Measurements from ENCODE around the gene SLC22A4.
A peak's percentile ranks its signal among the peaks of the same experiment; 100 is the strongest.

SLC22A4 gene

DNA sequence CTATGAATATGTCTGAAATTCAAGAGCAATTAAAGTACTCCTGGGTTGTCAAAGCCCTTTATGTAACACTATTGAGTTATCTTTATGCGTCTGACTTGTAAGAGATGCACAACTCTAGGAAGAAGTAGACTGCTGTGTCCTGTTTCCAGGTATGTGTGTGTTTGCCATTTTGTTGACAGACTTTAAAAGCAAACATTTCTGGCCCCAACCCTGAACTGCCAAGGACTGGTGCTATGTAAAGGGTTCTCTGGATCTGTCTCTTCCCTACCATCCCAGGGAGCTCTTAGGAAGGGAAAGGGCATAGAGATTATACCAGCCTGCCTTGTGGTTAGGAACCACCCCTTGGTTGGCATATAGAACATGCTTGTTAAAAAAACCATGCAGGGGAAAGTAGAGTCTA lies 87.4 kb downstream of the SLC22A4 start:
- 100% methylated on average over 1 of the region's 1 CpG for WGBS (ENCODE audit: insufficient coverage)
- ChIA-PET POLR2A (no interaction called here), CTCF (interaction anchor here (1.5 to 16.7 kb wide), 3 partner anchors 10 to 144 kb away, joined by 6 to 375 read pairs (median 7); no protein-coding TSS in a partner anchor)
- Histone ChIP-seq H3K4me1 (ENCODE audit: control extremely low read depth in 1 of 4, control insufficient read depth in 4 of 4, insufficient read depth in 4 of 4, low read length in 3 of 4) (peaks cover 0 to 28% (median 15%) of the 10 kb centered on the region in 4 experiments), H3K4me3 (ENCODE audit: control insufficient read depth in 1 of 7, extremely low read depth in 1 of 7, insufficient read depth in 4 of 7, low read depth in 2 of 7, low read length in 6 of 7) (no peak overlapping the region), H3K36me3 (ENCODE audit: control insufficient read depth in 4 of 4, insufficient read depth in 4 of 4, low read length in 3 of 4) (peaks cover 0 to 15% (median 0%) of the 10 kb centered on the region in 4 experiments), H3K27ac (ENCODE audit: insufficient read depth in 1 of 2, low read depth in 1 of 2, low read length in 2 of 2, poor library complexity in 1 of 2, severe bottlenecking in 2 of 2) (no peak overlapping the region), H3K9me3 (ENCODE audit: control extremely low read depth in 1 of 5, control insufficient read depth in 4 of 5, insufficient read depth in 2 of 5, low read depth in 1 of 5, low read length in 4 of 5) (no peaks in the 10 kb centered on the region), H3K27me3 (replicated peaks in 2 of 5; ENCODE audit: control insufficient read depth in 4 of 5, insufficient read depth in 5 of 5, low read length in 4 of 5) (no peaks in the 10 kb centered on the region)
- no peak for DNase-seq

DNA sequence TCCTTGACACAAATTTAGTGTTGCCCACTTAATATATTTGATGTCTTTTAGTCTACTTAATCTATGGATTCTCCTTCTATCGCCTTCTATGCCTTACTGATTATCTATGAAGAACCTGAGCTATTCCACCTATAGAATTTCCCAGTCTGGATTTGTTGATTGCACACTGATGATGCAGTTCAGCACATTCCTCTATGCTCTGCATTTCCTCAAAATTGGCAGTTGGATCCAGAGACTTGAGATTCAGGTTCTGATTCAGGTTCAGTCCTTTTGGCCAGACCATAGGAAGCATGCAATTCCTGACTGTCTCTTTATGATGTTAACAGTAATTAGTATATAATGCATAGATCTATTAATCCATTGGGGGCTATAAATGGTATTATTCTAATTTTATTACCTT lies 89.1 kb downstream of the SLC22A4 start:
- ChIA-PET POLR2A (no interaction called here), CTCF (interaction anchor here (2.6 to 16.7 kb wide), 3 partner anchors 11 to 116 kb away, joined by 11 to 375 read pairs (median 15); no protein-coding TSS in a partner anchor)
- Histone ChIP-seq H3K36me3 (ENCODE audit: control insufficient read depth in 4 of 4, insufficient read depth in 4 of 4, low read length in 3 of 4) (peaks cover 0 to 15% (median 0%) of the 10 kb centered on the region in 4 experiments), H3K9me3 (ENCODE audit: control extremely low read depth in 1 of 5, control insufficient read depth in 4 of 5, insufficient read depth in 2 of 5, low read depth in 1 of 5, low read length in 4 of 5) (no peaks in the 10 kb centered on the region), H3K27me3 (replicated peaks in 2 of 5; ENCODE audit: control insufficient read depth in 4 of 5, insufficient read depth in 5 of 5, low read length in 4 of 5) (no peaks in the 10 kb centered on the region), H3K27ac (ENCODE audit: insufficient read depth in 1 of 2, low read depth in 1 of 2, low read length in 2 of 2, poor library complexity in 1 of 2, severe bottlenecking in 2 of 2) (no peak overlapping the region), H3K4me1 (ENCODE audit: control extremely low read depth in 1 of 4, control insufficient read depth in 4 of 4, insufficient read depth in 4 of 4, low read length in 3 of 4) (peaks cover 0 to 44% (median 29%) of the 10 kb centered on the region in 4 experiments), H3K4me3 (ENCODE audit: control insufficient read depth in 1 of 7, extremely low read depth in 1 of 7, insufficient read depth in 4 of 7, low read depth in 2 of 7, low read length in 6 of 7) (no peak overlapping the region)
- WGBS (ENCODE audit: insufficient coverage): 100% methylated on average over 1 of the region's 1 CpG
- no peak for DNase-seq

DNA sequence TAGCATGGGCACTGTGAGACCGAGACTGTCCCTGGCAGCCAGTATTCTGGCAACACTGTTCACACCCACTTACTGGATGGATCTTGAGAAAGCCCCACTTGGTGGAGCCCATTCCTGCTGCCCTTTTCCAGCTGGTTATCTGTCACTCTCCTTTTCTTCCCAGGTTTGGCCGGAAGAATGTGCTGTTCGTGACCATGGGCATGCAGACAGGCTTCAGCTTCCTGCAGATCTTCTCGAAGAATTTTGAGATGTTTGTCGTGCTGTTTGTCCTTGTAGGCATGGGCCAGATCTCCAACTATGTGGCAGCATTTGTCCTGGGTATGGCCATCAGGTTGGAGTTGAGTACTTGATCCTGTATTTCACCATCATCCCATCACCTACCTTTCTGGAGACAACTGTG lies 89.8 kb downstream of the SLC22A4 start:
- DNase-seq: no peak
- H3K36me3 ChIP-seq (ENCODE audit: control insufficient read depth in 4 of 4, insufficient read depth in 4 of 4, low read length in 3 of 4): peaks cover 0 to 8% (median 0%) of the 10 kb centered on the region in 4 experiments
- 98% methylated on average over 4 of the region's 5 CpGs for WGBS (ENCODE audit: insufficient coverage)
- H3K9me3 ChIP-seq (ENCODE audit: control extremely low read depth in 1 of 5, control insufficient read depth in 4 of 5, insufficient read depth in 2 of 5, low read depth in 1 of 5, low read length in 4 of 5): no peaks in the 10 kb centered on the region
- no peak overlapping the region for H3K4me3 ChIP-seq (ENCODE audit: control insufficient read depth in 1 of 7, extremely low read depth in 1 of 7, insufficient read depth in 4 of 7, low read depth in 2 of 7, low read length in 6 of 7)
- ChIA-PET CTCF (interaction anchor here (0.8 to 16.7 kb wide), 7 partner anchors 12 to 499 kb away, joined by 3 to 375 read pairs (median 4); no protein-coding TSS in a partner anchor), POLR2A (interaction anchor here (0.8 kb wide), 1 partner anchor 90 kb away, joined by 3 read pairs; the partner anchor contains the start of gene SLC22A4)
- H3K27ac ChIP-seq (ENCODE audit: insufficient read depth in 1 of 2, low read depth in 1 of 2, low read length in 2 of 2, poor library complexity in 1 of 2, severe bottlenecking in 2 of 2): no peak overlapping the region
- H3K4me1 ChIP-seq (ENCODE audit: control extremely low read depth in 1 of 4, control insufficient read depth in 4 of 4, insufficient read depth in 4 of 4, low read length in 3 of 4): peaks cover 0 to 50% (median 31%) of the 10 kb centered on the region in 4 experiments
- H3K27me3 ChIP-seq (replicated peaks in 2 of 5; ENCODE audit: control insufficient read depth in 4 of 5, insufficient read depth in 5 of 5, low read length in 4 of 5): no peaks in the 10 kb centered on the region

DNA sequence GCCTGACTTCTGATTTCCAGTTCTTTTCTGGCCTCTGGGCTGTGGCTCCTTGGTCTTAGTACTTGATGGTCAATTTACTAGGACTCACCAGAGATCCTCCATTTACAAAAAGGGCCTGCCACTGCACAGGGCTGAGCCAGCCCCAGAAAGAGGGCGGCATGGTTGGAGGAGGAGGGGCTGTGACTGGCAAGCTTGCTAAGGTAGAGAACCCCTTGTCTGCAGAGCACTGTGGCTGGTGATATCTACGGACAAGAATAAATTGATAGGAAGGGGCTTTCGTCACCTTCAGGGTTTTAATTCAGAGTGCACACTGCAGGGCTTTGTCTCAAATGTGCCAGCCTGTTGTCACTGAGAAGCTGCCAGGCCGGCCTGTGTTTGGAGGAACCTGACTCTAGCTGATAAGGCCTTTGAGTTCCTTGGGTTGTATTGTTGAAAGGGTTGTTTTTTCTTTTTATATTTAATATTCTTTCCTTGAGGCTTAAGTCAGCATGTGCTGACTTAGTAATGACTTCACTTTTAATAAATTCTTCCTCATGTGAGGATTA lies 90.4 kb downstream of the SLC22A4 start:
- peak; percentile 41 to 78 (median 62) for DNase-seq
- H3K27ac ChIP-seq (ENCODE audit: insufficient read depth in 1 of 2, low read depth in 1 of 2, low read length in 2 of 2, poor library complexity in 1 of 2, severe bottlenecking in 2 of 2): peak overlapping the region in 1 of 2 experiments; percentile 59
- ChIA-PET CTCF (interaction anchor here (0.8 to 16.7 kb wide), 9 partner anchors 12 to 498 kb away, joined by 3 to 375 read pairs (median 3); no protein-coding TSS in a partner anchor), POLR2A (interaction anchor here (0.8 kb wide), 1 partner anchor 91 kb away, joined by 3 read pairs; the partner anchor contains the start of gene SLC22A4)
- no peaks in the 10 kb centered on the region for H3K27me3 ChIP-seq (replicated peaks in 2 of 5; ENCODE audit: control insufficient read depth in 4 of 5, insufficient read depth in 5 of 5, low read length in 4 of 5)
- no peak overlapping the region for H3K4me3 ChIP-seq (ENCODE audit: control insufficient read depth in 1 of 7, extremely low read depth in 1 of 7, insufficient read depth in 4 of 7, low read depth in 2 of 7, low read length in 6 of 7)
- no peaks in the 10 kb centered on the region for H3K9me3 ChIP-seq (ENCODE audit: control extremely low read depth in 1 of 5, control insufficient read depth in 4 of 5, insufficient read depth in 2 of 5, low read depth in 1 of 5, low read length in 4 of 5)
- H3K36me3 ChIP-seq (ENCODE audit: control insufficient read depth in 4 of 4, insufficient read depth in 4 of 4, low read length in 3 of 4): peaks cover 0 to 5% (median 0%) of the 10 kb centered on the region in 4 experiments
- H3K4me1 ChIP-seq (ENCODE audit: control extremely low read depth in 1 of 4, control insufficient read depth in 4 of 4, insufficient read depth in 4 of 4, low read length in 3 of 4): peaks cover 0 to 50% (median 31%) of the 10 kb centered on the region in 4 experiments
- 62% methylated on average over 2 of the region's 4 CpGs for WGBS (ENCODE audit: insufficient coverage)

DNA sequence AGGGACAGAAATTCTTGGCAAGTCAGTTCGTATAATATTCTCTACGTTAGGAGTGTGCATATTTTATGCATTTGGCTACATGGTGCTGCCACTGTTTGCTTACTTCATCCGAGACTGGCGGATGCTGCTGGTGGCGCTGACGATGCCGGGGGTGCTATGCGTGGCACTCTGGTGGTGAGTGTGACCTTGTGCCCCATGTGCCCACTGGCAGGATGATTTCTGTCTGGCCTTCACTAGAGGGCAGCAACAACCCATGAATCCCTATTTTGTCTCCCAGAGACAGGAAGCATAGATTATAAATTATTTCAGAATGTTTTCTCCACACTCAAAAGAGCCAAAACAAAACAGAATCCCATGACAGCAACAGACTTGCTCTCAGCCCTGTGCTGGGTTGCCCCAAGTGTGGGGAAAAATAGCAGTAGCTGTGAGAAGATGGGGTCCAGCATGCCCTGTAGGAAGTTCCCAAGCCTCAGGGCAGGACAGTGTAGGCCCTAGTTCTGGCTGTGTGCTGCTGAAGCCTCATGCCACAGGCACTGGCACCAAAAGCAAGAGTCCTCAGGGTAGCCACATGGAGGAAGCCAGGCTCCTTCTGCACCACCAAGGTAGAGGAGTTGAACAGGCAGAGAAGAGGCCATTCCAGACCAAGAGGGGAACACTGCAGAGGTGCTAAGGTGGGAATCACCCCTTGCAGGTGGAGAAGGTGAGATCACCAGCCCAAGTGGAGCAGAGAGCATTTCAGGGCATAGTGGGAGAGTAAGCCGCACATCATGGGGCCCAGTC lies 91.3 kb downstream of the SLC22A4 start:
- ChIA-PET POLR2A (interaction anchor here (1.4 kb wide), 1 partner anchor 95 kb away, joined by 4 read pairs; no protein-coding TSS in a partner anchor), CTCF (interaction anchor here (1.0 to 16.7 kb wide), 25 partner anchors 9 to 500 kb away, joined by 3 to 375 read pairs (median 6); partner anchors contain the start of genes SLC22A4 and SLC22A5)
- no peaks in the 10 kb centered on the region for H3K9me3 ChIP-seq (ENCODE audit: control extremely low read depth in 1 of 5, control insufficient read depth in 4 of 5, insufficient read depth in 2 of 5, low read depth in 1 of 5, low read length in 4 of 5)
- peaks cover 0 to under 1% (median 0%) of the 10 kb centered on the region in 4 experiments for H3K36me3 ChIP-seq (ENCODE audit: control insufficient read depth in 4 of 4, insufficient read depth in 4 of 4, low read length in 3 of 4)
- peak overlapping the region in 1 of 2 experiments; percentile 59 for H3K27ac ChIP-seq (ENCODE audit: insufficient read depth in 1 of 2, low read depth in 1 of 2, low read length in 2 of 2, poor library complexity in 1 of 2, severe bottlenecking in 2 of 2)
- H3K4me1 ChIP-seq (ENCODE audit: control extremely low read depth in 1 of 4, control insufficient read depth in 4 of 4, insufficient read depth in 4 of 4, low read length in 3 of 4): peaks cover 0 to 50% (median 31%) of the 10 kb centered on the region in 4 experiments
- H3K27me3 ChIP-seq (replicated peaks in 2 of 5; ENCODE audit: control insufficient read depth in 4 of 5, insufficient read depth in 5 of 5, low read length in 4 of 5): no peaks in the 10 kb centered on the region
- H3K4me3 ChIP-seq (ENCODE audit: control insufficient read depth in 1 of 7, extremely low read depth in 1 of 7, insufficient read depth in 4 of 7, low read depth in 2 of 7, low read length in 6 of 7): peak overlapping the region in 1 of 7 experiments; percentile 39
- WGBS (ENCODE audit: insufficient coverage): 22% methylated on average over 7 of the region's 9 CpGs
- peak; percentile 85 to 91 (median 90) for DNase-seq

DNA sequence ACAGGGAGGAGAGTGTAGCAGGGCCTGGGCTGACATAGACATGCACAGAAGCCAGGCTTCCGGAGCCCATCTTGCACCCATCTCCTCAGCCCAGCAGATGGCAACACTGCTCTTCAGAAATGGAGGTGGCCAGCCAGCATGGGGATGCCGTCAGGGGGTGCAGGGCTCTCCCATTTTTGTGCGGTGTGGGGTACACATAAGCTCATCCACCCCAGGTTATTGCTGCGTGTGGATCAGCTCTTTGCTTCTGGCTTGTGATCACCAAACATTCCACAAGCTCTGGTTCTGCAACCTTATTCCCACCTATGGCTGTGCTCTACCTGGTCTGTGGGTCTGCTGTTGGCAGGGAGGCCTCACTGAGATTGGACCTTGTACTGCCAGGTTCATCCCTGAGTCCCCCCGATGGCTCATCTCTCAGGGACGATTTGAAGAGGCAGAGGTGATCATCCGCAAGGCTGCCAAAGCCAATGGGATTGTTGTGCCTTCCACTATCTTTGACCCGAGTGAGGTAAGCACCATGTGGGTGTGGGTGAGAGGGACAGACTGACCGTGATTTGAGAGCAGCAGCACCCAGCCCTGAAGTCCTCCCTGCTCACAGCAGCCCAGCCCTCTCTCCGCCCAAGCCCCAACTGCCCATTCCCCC lies 92.6 kb downstream of the SLC22A4 start:
- WGBS (ENCODE audit: insufficient coverage): 21% methylated on average over 6 of the region's 10 CpGs
- Histone ChIP-seq H3K27me3 (replicated peaks in 2 of 5; ENCODE audit: control insufficient read depth in 4 of 5, insufficient read depth in 5 of 5, low read length in 4 of 5) (no peaks in the 10 kb centered on the region), H3K27ac (ENCODE audit: insufficient read depth in 1 of 2, low read depth in 1 of 2, low read length in 2 of 2, poor library complexity in 1 of 2, severe bottlenecking in 2 of 2) (no peak overlapping the region), H3K4me1 (ENCODE audit: control extremely low read depth in 1 of 4, control insufficient read depth in 4 of 4, insufficient read depth in 4 of 4, low read length in 3 of 4) (peaks cover 0 to 50% (median 31%) of the 10 kb centered on the region in 4 experiments), H3K9me3 (ENCODE audit: control extremely low read depth in 1 of 5, control insufficient read depth in 4 of 5, insufficient read depth in 2 of 5, low read depth in 1 of 5, low read length in 4 of 5) (no peaks in the 10 kb centered on the region), H3K36me3 (ENCODE audit: control insufficient read depth in 4 of 4, insufficient read depth in 4 of 4, low read length in 3 of 4) (peaks cover 0 to 3% (median 0%) of the 10 kb centered on the region in 4 experiments), H3K4me3 (ENCODE audit: control insufficient read depth in 1 of 7, extremely low read depth in 1 of 7, insufficient read depth in 4 of 7, low read depth in 2 of 7, low read length in 6 of 7) (no peak overlapping the region)
- ChIA-PET POLR2A (interaction anchor here (0.6 to 1.4 kb wide), 5 partner anchors 92 to 114 kb away, joined by 4 read pairs; no protein-coding TSS in a partner anchor), CTCF (interaction anchor here (0.6 to 16.7 kb wide), 46 partner anchors 8 to 499 kb away, joined by 3 to 375 read pairs (median 5); partner anchors contain the start of genes IRF1, SLC22A4 and SLC22A5)
- peak; percentile 74 to 89 (median 87) for DNase-seq

All from common myeloid progenitor, CD34-positive (primary cell).